K562 (cell line): ENCODE measurements around the gene SUMF2. TPM values are rescaled to one million over a fixed set of nuclear protein-coding genes. Genes with fewer than 3 reads are reported as not detected.

ENCODE experiments used
- BRD9 ChIP-seq: fragments of 450-650 bp; IDR thresholded peaks from 2 replicates; pipeline ENCODE4 v1.6.1; 2018; ENCODE audit warnings: low read depth; ENCODE audit not compliant: partially characterized antibody
- DPF2 ChIP-seq: fragments of 450-650 bp; IDR thresholded peaks from 2 replicates; pipeline ENCODE4 v1.6.1; 2016
- FOXJ2 ChIP-seq: fragments of 200-800 bp; sonication (Bioruptor generic); IDR thresholded peaks from 2 replicates; pipeline ENCODE4 v1.6.1; 2016; ENCODE audit warnings: missing genetic modification characterization, missing compliant biosample characterization
- HLTF ChIP-seq: fragments of 450-650 bp; IDR thresholded peaks from 2 replicates; pipeline ENCODE4 v1.6.1; 2016
- HNRNPLL ChIP-seq: fragments of 200-400 bp; formaldehyde crosslinking; IDR thresholded peaks from 2 replicates; pipeline ENCODE4 v1.6.1; 2017; ENCODE audit warnings: low read length, low read depth, mild to moderate bottlenecking; ENCODE audit not compliant: poor library complexity, severe bottlenecking
- MCM3 ChIP-seq: fragments of 450-650 bp; IDR thresholded peaks from 2 replicates; pipeline ENCODE4 v1.6.1; 2016
- MYBL2 ChIP-seq, 2 experiments: fragments of 450-650 bp in 1 of 2; sonication (generic) in 1 of 2; formaldehyde crosslinking in 1 of 2; IDR thresholded peaks; 2 replicates each; pipeline versions ENCODE4 v1.6.1 to v1.8.1; 2017 to 2022; ENCODE audit warnings: borderline replicate concordance in 1 of 2, inconsistent platforms in 1 of 2, low read depth in 1 of 2, mild to moderate bottlenecking in 1 of 2, missing genetic modification reagents in 1 of 2, moderate library complexity in 1 of 2
- PHB ChIP-seq: fragments of 250-450 bp; sonication (Bioruptor Pico); IDR thresholded peaks from 2 replicates; pipeline ENCODE4 v1.5.0; 2021
- SIRT6 ChIP-seq: IDR thresholded peaks from one replicate; pipeline ENCODE4 v1.6.1; 2012; ENCODE audit warnings: low read depth, mild to moderate bottlenecking, control low read depth, inconsistent platforms, low read length, moderate library complexity
- SRF ChIP-seq, 2 experiments: fragments of 250-450, 450-650 bp in 1 of 2; sonication (Bioruptor Pico) in 1 of 2; sonication (generic) in 1 of 2; formaldehyde crosslinking; IDR thresholded peaks; 2 replicates each; pipeline versions ENCODE4 v1.5.0 to v1.5.1; 2020 to 2022; ENCODE audit warnings: mild to moderate bottlenecking in 1 of 2, missing genetic modification reagents in 1 of 2
- SRSF1 ChIP-seq: fragments of 200-400 bp; formaldehyde crosslinking; IDR thresholded peaks from 2 replicates; pipeline ENCODE4 v1.6.1; 2017; ENCODE audit warnings: mild to moderate bottlenecking, low read depth, low read length, moderate library complexity
- TARDBP ChIP-seq: fragments of 450-650 bp; IDR thresholded peaks from 2 replicates; pipeline ENCODE4 v1.6.1; 2016
- ZEB2 ChIP-seq: fragments of 450-650 bp; IDR thresholded peaks from 2 replicates; pipeline ENCODE4 v1.6.1; 2016
- ZNF165 ChIP-seq: fragments of 250-450 bp; sonication (Bioruptor Pico); IDR thresholded peaks from 2 replicates; pipeline ENCODE4 v1.4.0; 2020; ENCODE audit warnings: borderline replicate concordance
- ZNF212 ChIP-seq: fragments of 450-650 bp; formaldehyde crosslinking; IDR thresholded peaks from 2 replicates; pipeline ENCODE4 v1.4.0; 2020; ENCODE audit warnings: mild to moderate bottlenecking
- ZNF354B ChIP-seq: fragments of 250-450 bp; sonication (Bioruptor Pico); IDR thresholded peaks from 2 replicates; pipeline ENCODE4 v1.4.0; 2020
- ZNF583 ChIP-seq: fragments of 250-450 bp; sonication (Bioruptor Pico); IDR thresholded peaks from 2 replicates; pipeline ENCODE4 v1.4.0; 2020
- polyA plus RNA-seq, 8 experiments: library from polyadenylated mRNA; depleted of rRNA in 4 of 8; stranded (reverse) in 5 of 8; unstranded in 3 of 8; fragments of >200 nt; fragmentation: Nextera tagmentation in 2 of 8; fragmentation: Illumina TruSeq in 1 of 8; extraction: Ambion mirVana in 2 of 8; extraction: Trizol in 1 of 8; gene quantifications; 2 replicates each; pipeline versions ENCODE4 v1.2.1 to v1.2.3, GENCODE V29; 2011 to 2014; ENCODE audit warnings: inconsistent platforms in 1 of 8, missing spikeins in 1 of 8
- total RNA-seq, 7 experiments: library from RNA; depleted of rRNA in 6 of 7; stranded (reverse); fragments of >200 nt in 6 of 7; fragmentation: Illumina TruSeq in 2 of 7; extraction: Trizol in 2 of 7; gene quantifications; 2 replicates each; pipeline versions ENCODE4 v1.2.1 to v1.2.3, GENCODE V29; 2011 to 2021; ENCODE audit warnings: low replicate concordance in 1 of 7
- TF ChIP-seq, protein P1 (sequence below): sonication (generic); formaldehyde crosslinking; IDR thresholded peaks from 2 replicates; pipeline ENCODE4 v1.9.0; 2022; ENCODE audit warnings: mild to moderate bottlenecking, missing genetic modification reagents
- TF ChIP-seq, protein P2 (sequence below): fragments of 250-450 bp; sonication (Bioruptor Pico); IDR thresholded peaks from 2 replicates; pipeline ENCODE4 v1.5.0; 2020; ENCODE audit warnings: mild to moderate bottlenecking, borderline replicate concordance
- TF ChIP-seq, protein P3 (sequence below): sonication (generic); formaldehyde crosslinking; IDR thresholded peaks from 2 replicates; pipeline ENCODE4 v1.8.0; 2022; ENCODE audit warnings: missing genetic modification reagents, mild to moderate bottlenecking, borderline replicate concordance

The SUMF2 gene
- total and polyA plus RNA-seq, 9 of the 15 experiments (the other 6 are each of a cell fraction or from before 2014, with no cell fraction given) = 39.0 to 113 (median 67.7) TPM

GRCh38 chr7:56051339-56052191, 12.5 kb upstream of the SUMF2 start, which contains the start of the genes CCT6A and PSPH (continued):
- no peak for TF ChIP-seq MYBL2 (IDR thresholded peaks at IDR 0.05; ENCODE audit: low read depth)
- no peak for TF ChIP-seq MYBL2 (CRISPR knock-in tag; IDR thresholded peaks at IDR 0.05; ENCODE audit: borderline replicate concordance)
- TF ChIP-seq, protein P1, sequence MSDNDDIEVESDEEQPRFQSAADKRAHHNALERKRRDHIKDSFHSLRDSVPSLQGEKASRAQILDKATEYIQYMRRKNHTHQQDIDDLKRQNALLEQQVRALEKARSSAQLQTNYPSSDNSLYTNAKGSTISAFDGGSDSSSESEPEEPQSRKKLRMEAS (CRISPR knock-in tag) = peak; percentile 92
- no peak for TF ChIP-seq ZNF583 (CRISPR knock-in tag)
- TF ChIP-seq, protein P2, sequence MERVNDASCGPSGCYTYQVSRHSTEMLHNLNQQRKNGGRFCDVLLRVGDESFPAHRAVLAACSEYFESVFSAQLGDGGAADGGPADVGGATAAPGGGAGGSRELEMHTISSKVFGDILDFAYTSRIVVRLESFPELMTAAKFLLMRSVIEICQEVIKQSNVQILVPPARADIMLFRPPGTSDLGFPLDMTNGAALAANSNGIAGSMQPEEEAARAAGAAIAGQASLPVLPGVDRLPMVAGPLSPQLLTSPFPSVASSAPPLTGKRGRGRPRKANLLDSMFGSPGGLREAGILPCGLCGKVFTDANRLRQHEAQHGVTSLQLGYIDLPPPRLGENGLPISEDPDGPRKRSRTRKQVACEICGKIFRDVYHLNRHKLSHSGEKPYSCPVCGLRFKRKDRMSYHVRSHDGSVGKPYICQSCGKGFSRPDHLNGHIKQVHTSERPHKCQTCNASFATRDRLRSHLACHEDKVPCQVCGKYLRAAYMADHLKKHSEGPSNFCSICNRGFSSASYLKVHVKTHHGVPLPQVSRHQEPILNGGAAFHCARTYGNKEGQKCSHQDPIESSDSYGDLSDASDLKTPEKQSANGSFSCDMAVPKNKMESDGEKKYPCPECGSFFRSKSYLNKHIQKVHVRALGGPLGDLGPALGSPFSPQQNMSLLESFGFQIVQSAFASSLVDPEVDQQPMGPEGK (CRISPR knock-in tag) = no peak
- peak; percentile 85 for TF ChIP-seq HNRNPLL
- TF ChIP-seq MCM3 = no peak
- no peak for TF ChIP-seq SRSF1
- 0 out of 2 replicates have a peak, but pooled peaks have one; percentile 44 for TF ChIP-seq ZEB2
- TF ChIP-seq SIRT6 = no peak
- no peak for TF ChIP-seq PHB (CRISPR knock-in tag)
- TF ChIP-seq HLTF = no peak
- TF ChIP-seq ZNF212 (CRISPR knock-in tag) = no peak
- no peak for TF ChIP-seq ZNF354B
- no peak for TF ChIP-seq TARDBP
- no peak for TF ChIP-seq FOXJ2
- no peak for TF ChIP-seq ZNF165 (CRISPR knock-in tag)
- peak in 1 of 2 experiments; percentile 43; a peak in 1 of 4 replicates for TF ChIP-seq SRF (CRISPR knock-in tag; IDR thresholded peaks at IDR 0.05)
- peak; percentile 61; the same call in 1 of the 2 replicates for TF ChIP-seq DPF2
- TF ChIP-seq, protein P3, sequence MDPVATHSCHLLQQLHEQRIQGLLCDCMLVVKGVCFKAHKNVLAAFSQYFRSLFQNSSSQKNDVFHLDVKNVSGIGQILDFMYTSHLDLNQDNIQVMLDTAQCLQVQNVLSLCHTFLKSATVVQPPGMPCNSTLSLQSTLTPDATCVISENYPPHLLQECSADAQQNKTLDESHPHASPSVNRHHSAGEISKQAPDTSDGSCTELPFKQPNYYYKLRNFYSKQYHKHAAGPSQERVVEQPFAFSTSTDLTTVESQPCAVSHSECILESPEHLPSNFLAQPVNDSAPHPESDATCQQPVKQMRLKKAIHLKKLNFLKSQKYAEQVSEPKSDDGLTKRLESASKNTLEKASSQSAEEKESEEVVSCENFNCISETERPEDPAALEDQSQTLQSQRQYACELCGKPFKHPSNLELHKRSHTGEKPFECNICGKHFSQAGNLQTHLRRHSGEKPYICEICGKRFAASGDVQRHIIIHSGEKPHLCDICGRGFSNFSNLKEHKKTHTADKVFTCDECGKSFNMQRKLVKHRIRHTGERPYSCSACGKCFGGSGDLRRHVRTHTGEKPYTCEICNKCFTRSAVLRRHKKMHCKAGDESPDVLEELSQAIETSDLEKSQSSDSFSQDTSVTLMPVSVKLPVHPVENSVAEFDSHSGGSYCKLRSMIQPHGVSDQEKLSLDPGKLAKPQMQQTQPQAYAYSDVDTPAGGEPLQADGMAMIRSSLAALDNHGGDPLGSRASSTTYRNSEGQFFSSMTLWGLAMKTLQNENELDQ (CRISPR knock-in tag) = no peak
- TF ChIP-seq BRD9 = no peak
